PC-3 (cell line): ENCODE results near the gene SCMH1. TPM values are rescaled to one million over a fixed set of nuclear protein-coding genes. Genes with fewer than 3 reads are reported as not detected.

ENCODE experiments used
- ATAC-seq: fragments of 200-7000 bp; cut with Tn5 transposase; 2 replicates; pipeline ENCODE4 v1.9.1; 2020; ENCODE audit warnings: mild to moderate bottlenecking, moderate library complexity
- BruUV-seq: library from RNA; stranded (reverse); fragments of 400-500 nt; replicated peaks from 2 replicates; lab custom pipeline; 2021; lab: Mats Ljungman, UMichigan
- CTCF ChIA-PET: fragments of 300-600 bp; sonication (Branson Sonifier 250); formaldehyde crosslinking; loops from one replicate; lab custom pipeline; 2022; ENCODE audit warnings: antibody characterized with exemption; lab: Charles Lee
- POLR2A ChIA-PET: fragments of 300-600 bp; sonication (Branson Sonifier 250); formaldehyde crosslinking; loops from one replicate; lab custom pipeline; 2022; ENCODE audit warnings: antibody characterized with exemption; ENCODE audit not compliant: unreplicated experiment; lab: Charles Lee
- DNase-seq: peaks from one replicate; pipeline ENCODE4 v3.0.0-alpha.2; 2015
- H2AFZ ChIP-seq: fragments of 300-600 bp; sonication (generic); 2 replicates; pipeline ENCODE4 v1.6.0; 2016; ENCODE audit warnings: antibody characterized with exemption, low read length
- H3F3A ChIP-seq: fragments of 300-600 bp; sonication (generic); one replicate; pipeline ENCODE4 v1.6.0; 2017; ENCODE audit warnings: antibody characterized with exemption, low read length, control low read depth, mild to moderate bottlenecking; ENCODE audit not compliant: unreplicated experiment
- H3K27ac ChIP-seq: fragments of 300-600 bp; sonication (generic); 2 replicates; pipeline ENCODE4 v1.5.1; 2016; ENCODE audit warnings: mild to moderate bottlenecking, low read length
- H3K27me3 ChIP-seq: fragments of 300-600 bp; sonication (generic); 2 replicates; pipeline ENCODE4 v1.6.1; 2016; ENCODE audit warnings: low read length, mixed read lengths
- H3K36me3 ChIP-seq: fragments of 300-600 bp; sonication (generic); 2 replicates; pipeline ENCODE4 v1.6.1; 2016; ENCODE audit warnings: low read depth, mixed run types, low read length, mixed read lengths
- H3K4me1 ChIP-seq: fragments of 300-600 bp; sonication (generic); 2 replicates; pipeline ENCODE4 v1.5.1; 2016; ENCODE audit warnings: low read length; ENCODE audit not compliant: insufficient read depth
- H3K4me2 ChIP-seq: fragments of 300-600 bp; sonication (generic); 2 replicates; pipeline ENCODE4 v1.6.0; 2016; ENCODE audit warnings: low read length
- H3K4me3 ChIP-seq: fragments of 300-600 bp; sonication (generic); 2 replicates; pipeline ENCODE4 v1.5.1; 2016; ENCODE audit warnings: mild to moderate bottlenecking, low read length, mixed read lengths
- H3K79me2 ChIP-seq: fragments of 300-600 bp; sonication (generic); 2 replicates; pipeline ENCODE4 v1.6.1; 2017; ENCODE audit warnings: low read length, mixed read lengths
- H3K9ac ChIP-seq: fragments of 300-600 bp; sonication (generic); 2 replicates; pipeline ENCODE4 v1.6.0; 2016; ENCODE audit warnings: mild to moderate bottlenecking, low read length
- H3K9me2 ChIP-seq: fragments of 300-600 bp; sonication (generic); replicated peaks from 2 replicates; pipeline ENCODE4 v1.6.1; 2016; ENCODE audit warnings: mixed run types, low read length, mixed read lengths
- H3K9me3 ChIP-seq: fragments of 300-600 bp; sonication (generic); 2 replicates; pipeline ENCODE4 v1.6.1; 2016; ENCODE audit warnings: low read length, mixed read lengths
- H4K20me1 ChIP-seq: fragments of 300-600 bp; sonication (generic); 2 replicates; pipeline ENCODE4 v1.6.1; 2016; ENCODE audit warnings: low read length, mixed read lengths
- EZH2 ChIP-seq: fragments of 300-600 bp; sonication (generic); IDR thresholded peaks from one replicate; pipeline ENCODE4 v1.6.1; 2017; ENCODE audit warnings: antibody characterized with exemption, mild to moderate bottlenecking, low read length; ENCODE audit not compliant: unreplicated experiment
- EZH2phosphoT487 ChIP-seq: fragments of 300-600 bp; sonication (generic); IDR thresholded peaks from 2 replicates; pipeline ENCODE4 v1.6.1; 2018; ENCODE audit warnings: mild to moderate bottlenecking, antibody characterized with exemption, low read length, borderline replicate concordance
- intact Hi-C: fragments of 100-400 bp; cut with micrococcal nuclease; formaldehyde crosslinking; loops from 2 replicates; pipeline ENCODE4 v1.9.0; 2023
- total RNA-seq: library from RNA; depleted of rRNA; stranded (reverse); fragments of >200 nt; gene quantifications from 2 replicates; pipeline ENCODE4 v1.2.3, GENCODE V29; 2014
- TF ChIP-seq, protein P1 (sequence below): fragments of 300-600 bp; sonication (generic); conservative IDR thresholded peaks from 2 replicates; pipeline ENCODE4 v1.5.1; 2017; ENCODE audit warnings: antibody characterized with exemption, low read depth, mild to moderate bottlenecking, low read length

Gene SCMH1
- total RNA-seq, 1 experiment from 2014 or later: 33.6 TPM

DNA sequence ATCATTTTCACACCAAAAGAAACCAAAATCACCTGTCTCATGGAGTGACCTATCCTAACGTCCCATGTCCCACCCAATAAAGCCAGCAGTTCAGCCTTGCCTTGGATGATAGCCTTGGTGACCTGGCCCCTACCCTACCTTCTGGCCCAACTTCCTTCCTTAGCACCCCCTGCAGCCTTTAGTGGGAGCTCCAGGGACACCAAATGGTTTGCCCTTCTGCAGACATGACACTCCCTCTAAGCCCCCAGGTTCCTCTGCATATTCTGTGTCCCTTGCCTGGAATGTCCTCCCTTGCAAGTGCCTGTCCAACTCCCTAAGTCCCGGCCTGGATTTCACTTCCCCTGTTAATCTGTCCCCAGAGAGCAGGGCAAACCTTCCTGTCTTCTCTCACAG lies 222.8 kb downstream of the SCMH1 start:
- no peaks in the 10 kb centered on the region for H3K79me2 ChIP-seq
- H3K4me1 ChIP-seq: no peaks in the 10 kb centered on the region
- no peak overlapping the region for H2AFZ ChIP-seq
- DNase-seq (no peak), ATAC-seq (no peak)
- peaks cover 4% of the 10 kb centered on the region for H3F3A ChIP-seq
- no peaks in the 10 kb centered on the region for H3K9me3 ChIP-seq
- no peaks in the 10 kb centered on the region for H4K20me1 ChIP-seq
- H3K9ac ChIP-seq: no peak overlapping the region
- H3K9me2 ChIP-seq: no peaks in the 10 kb centered on the region
- no peak overlapping the region for H3K4me2 ChIP-seq
- H3K36me3 ChIP-seq: peaks cover 4% of the 10 kb centered on the region
- H3K4me3 ChIP-seq: no peak overlapping the region
- POLR2A ChIA-PET: no interaction called here
- H3K27ac ChIP-seq: no peak overlapping the region
- TF ChIP-seq EZH2: no peak
- TF ChIP-seq EZH2phosphoT487: no peak
- TF ChIP-seq, protein P1, sequence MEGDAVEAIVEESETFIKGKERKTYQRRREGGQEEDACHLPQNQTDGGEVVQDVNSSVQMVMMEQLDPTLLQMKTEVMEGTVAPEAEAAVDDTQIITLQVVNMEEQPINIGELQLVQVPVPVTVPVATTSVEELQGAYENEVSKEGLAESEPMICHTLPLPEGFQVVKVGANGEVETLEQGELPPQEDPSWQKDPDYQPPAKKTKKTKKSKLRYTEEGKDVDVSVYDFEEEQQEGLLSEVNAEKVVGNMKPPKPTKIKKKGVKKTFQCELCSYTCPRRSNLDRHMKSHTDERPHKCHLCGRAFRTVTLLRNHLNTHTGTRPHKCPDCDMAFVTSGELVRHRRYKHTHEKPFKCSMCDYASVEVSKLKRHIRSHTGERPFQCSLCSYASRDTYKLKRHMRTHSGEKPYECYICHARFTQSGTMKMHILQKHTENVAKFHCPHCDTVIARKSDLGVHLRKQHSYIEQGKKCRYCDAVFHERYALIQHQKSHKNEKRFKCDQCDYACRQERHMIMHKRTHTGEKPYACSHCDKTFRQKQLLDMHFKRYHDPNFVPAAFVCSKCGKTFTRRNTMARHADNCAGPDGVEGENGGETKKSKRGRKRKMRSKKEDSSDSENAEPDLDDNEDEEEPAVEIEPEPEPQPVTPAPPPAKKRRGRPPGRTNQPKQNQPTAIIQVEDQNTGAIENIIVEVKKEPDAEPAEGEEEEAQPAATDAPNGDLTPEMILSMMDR: no peak
- BruUV-seq: no TSS peak
- CTCF ChIA-PET: no interaction called here
- intact Hi-C loops: no loop called here
- no peaks in the 10 kb centered on the region for H3K27me3 ChIP-seq

DNA sequence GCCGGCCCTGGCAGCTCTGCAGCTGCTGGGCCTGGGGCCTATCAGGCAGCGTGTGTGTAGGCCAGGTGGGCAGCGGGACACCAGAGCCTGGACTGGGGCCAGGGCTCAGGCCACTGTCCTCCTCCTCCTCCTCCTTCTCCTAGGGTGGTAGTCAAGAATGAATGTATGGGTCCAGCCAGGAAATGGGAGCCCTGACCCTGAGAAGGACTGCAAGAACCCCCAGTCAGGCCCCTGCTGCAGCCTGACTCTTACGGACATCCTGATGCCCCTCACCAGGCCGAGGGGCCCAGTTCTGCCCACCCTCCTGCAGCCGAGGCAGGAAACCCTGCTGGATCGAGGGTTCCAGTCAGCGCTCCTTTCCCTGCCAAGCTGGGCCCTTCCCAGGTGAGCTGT lies 224.1 kb downstream of the SCMH1 start:
- H3F3A ChIP-seq: peaks cover 4% of the 10 kb centered on the region
- H2AFZ ChIP-seq: no peak overlapping the region
- H3K9me3 ChIP-seq: no peaks in the 10 kb centered on the region
- ChIA-PET CTCF (no interaction called here), POLR2A (no interaction called here)
- intact Hi-C loops: no loop called here
- H3K9ac ChIP-seq: no peak overlapping the region
- BruUV-seq: no TSS peak
- no peak for TF ChIP-seq EZH2
- TF ChIP-seq, protein P1: no peak
- TF ChIP-seq EZH2phosphoT487: no peak
- H3K9me2 ChIP-seq: no peaks in the 10 kb centered on the region
- H3K27ac ChIP-seq: no peak overlapping the region
- peaks cover 16% of the 10 kb centered on the region for H3K36me3 ChIP-seq
- H3K4me3 ChIP-seq: no peak overlapping the region
- no peaks in the 10 kb centered on the region for H4K20me1 ChIP-seq
- ATAC-seq (no peak), DNase-seq (no peak)
- no peaks in the 10 kb centered on the region for H3K4me1 ChIP-seq
- H3K27me3 ChIP-seq: no peaks in the 10 kb centered on the region
- H3K79me2 ChIP-seq: no peaks in the 10 kb centered on the region
- H3K4me2 ChIP-seq: no peak overlapping the region

DNA sequence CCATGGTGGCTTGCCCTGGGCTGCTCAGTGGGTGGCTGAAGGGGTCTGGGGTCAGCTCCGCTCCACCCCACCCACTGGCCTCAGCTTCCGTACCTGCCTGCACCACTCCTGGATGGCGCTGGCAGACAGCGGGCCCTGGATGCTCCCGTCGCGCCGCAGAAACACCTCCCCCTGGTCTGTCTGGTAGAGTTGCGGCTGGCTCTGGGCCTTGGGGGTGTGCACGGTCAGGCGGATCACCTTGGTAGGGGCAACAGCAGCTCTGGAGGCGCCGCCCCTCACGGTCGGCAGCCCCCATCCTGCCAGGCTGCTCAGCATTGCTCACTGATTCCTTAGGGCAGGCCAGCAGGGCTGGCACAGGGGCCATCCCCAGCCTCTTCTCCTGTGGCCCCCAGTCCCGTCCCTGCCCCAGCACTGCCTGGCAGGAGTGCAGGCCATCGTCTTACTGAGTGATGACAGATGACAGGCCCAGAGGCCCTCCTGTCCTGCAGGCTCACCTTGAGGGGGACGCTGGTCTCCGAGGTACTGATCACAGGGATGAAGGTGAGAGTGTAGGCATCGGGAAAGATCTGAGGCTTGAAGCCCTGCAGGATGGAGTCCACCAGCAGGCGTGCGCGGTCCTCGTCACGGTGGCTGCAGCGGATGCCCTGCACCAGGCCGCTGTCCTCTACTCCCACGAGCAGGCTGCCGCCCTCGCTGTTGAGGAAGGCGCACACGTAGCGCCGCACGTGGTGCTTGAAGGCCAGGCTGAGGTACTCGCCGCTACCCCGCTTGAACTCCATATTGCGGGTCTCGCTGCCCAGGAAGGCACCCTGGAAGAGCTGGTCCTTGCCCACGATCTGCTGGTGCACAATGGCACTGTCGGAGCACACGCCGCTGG lies 224.7 kb downstream of the SCMH1 start:
- no peaks in the 10 kb centered on the region for H4K20me1 ChIP-seq
- TF ChIP-seq EZH2phosphoT487 (no peak), EZH2 (no peak)
- TF ChIP-seq, protein P1: no peak
- H2AFZ ChIP-seq: no peak overlapping the region
- H3K4me2 ChIP-seq: no peak overlapping the region
- H3K4me3 ChIP-seq: no peak overlapping the region
- intact Hi-C loops: no loop called here
- no peaks in the 10 kb centered on the region for H3K79me2 ChIP-seq
- ChIA-PET CTCF (no interaction called here), POLR2A (no interaction called here)
- no peaks in the 10 kb centered on the region for H3K4me1 ChIP-seq
- H3K9me3 ChIP-seq: no peaks in the 10 kb centered on the region
- no peak overlapping the region for H3K9ac ChIP-seq
- peaks cover 21% of the 10 kb centered on the region for H3K36me3 ChIP-seq
- ATAC-seq: no peak
- no peaks in the 10 kb centered on the region for H3K27me3 ChIP-seq
- H3K9me2 ChIP-seq: no peaks in the 10 kb centered on the region
- no peak overlapping the region for H3K27ac ChIP-seq
- H3F3A ChIP-seq: no peaks in the 10 kb centered on the region
- BruUV-seq: no TSS peak
- no peak for DNase-seq
